WERI-Rb-1 (cell line): ENCODE data around the gene ANO1.

Experiments used
- DNase-seq: peaks from one replicate; pipeline ENCODE4 v3.0.0-alpha.2; 2020
- H3K27ac ChIP-seq: fragments of 250-450 bp; sonication (Bioruptor Pico); 2 replicates; pipeline ENCODE4 v1.5.1; 2020; ENCODE audit warnings: mild to moderate bottlenecking, moderate library complexity
- H3K27me3 ChIP-seq: fragments of 250-450 bp; sonication (Bioruptor Pico); 2 replicates; pipeline ENCODE4 v1.5.1; 2021; ENCODE audit warnings: mild to moderate bottlenecking, low read depth, moderate library complexity; ENCODE audit not compliant: insufficient read depth, severe bottlenecking
- H3K36me3 ChIP-seq: fragments of 250-450 bp; sonication (Bioruptor Pico); 2 replicates; pipeline ENCODE4 v1.5.1; 2020; ENCODE audit warnings: mild to moderate bottlenecking, moderate library complexity
- H3K4me3 ChIP-seq: 2 replicates; pipeline ENCODE4 v1.5.1; 2011; ENCODE audit warnings: low read depth, mild to moderate bottlenecking, control low read depth, low read length
- H3K9me3 ChIP-seq: fragments of 250-450 bp; sonication (Bioruptor Pico); 2 replicates; pipeline ENCODE4 v1.5.1; 2021; ENCODE audit warnings: mild to moderate bottlenecking, moderate library complexity; ENCODE audit not compliant: severe bottlenecking
- CTCF ChIP-seq: IDR thresholded peaks from 2 replicates; pipeline ENCODE4 v1.5.1; 2011; ENCODE audit warnings: low read depth, mild to moderate bottlenecking, control low read depth, inconsistent platforms, low read length

ANO1 gene

GRCh38 chr11:70038034-70038834, 39.9 kb upstream of the ANO1 start:
- Histone ChIP-seq H3K4me3 (no peak overlapping the region), H3K27ac (no peak overlapping the region), H3K27me3 (no peaks in the 10 kb centered on the region), H3K9me3 (peaks cover 9% of the 10 kb centered on the region), H3K36me3 (no peaks in the 10 kb centered on the region)
- no peak for DNase-seq
- TF ChIP-seq CTCF: no peak

GRCh38 chr11:70040452-70040851, 37.7 kb upstream of the ANO1 start:
- H3K4me3 ChIP-seq: no peak overlapping the region
- H3K27me3 ChIP-seq: no peaks in the 10 kb centered on the region
- DNase-seq: no peak
- H3K9me3 ChIP-seq: peaks cover 15% of the 10 kb centered on the region
- no peaks in the 10 kb centered on the region for H3K36me3 ChIP-seq
- no peak overlapping the region for H3K27ac ChIP-seq
- no peak for TF ChIP-seq CTCF

GRCh38 chr11:70040869-70041501, 37.1 kb upstream of the ANO1 start:
- Histone ChIP-seq H3K27ac (no peak overlapping the region), H3K27me3 (no peaks in the 10 kb centered on the region), H3K36me3 (no peaks in the 10 kb centered on the region), H3K9me3 (peaks cover 15% of the 10 kb centered on the region), H3K4me3 (no peak overlapping the region)
- no peak for TF ChIP-seq CTCF
- no peak for DNase-seq

GRCh38 chr11:70043482-70043881, 34.6 kb upstream of the ANO1 start:
- DNase-seq: no peak
- Histone ChIP-seq H3K9me3 (peaks cover 15% of the 10 kb centered on the region), H3K27ac (no peak overlapping the region), H3K4me3 (no peak overlapping the region), H3K36me3 (no peaks in the 10 kb centered on the region), H3K27me3 (no peaks in the 10 kb centered on the region)
- no peak for TF ChIP-seq CTCF

- Histone ChIP-seq H3K4me3 (no peak overlapping the region), H3K27ac (no peak overlapping the region), H3K27me3 (no peaks in the 10 kb centered on the region), H3K9me3 (peaks cover 11% of the 10 kb centered on the region), H3K36me3 (no peaks in the 10 kb centered on the region)
- TF ChIP-seq CTCF: no peak
- no peak for DNase-seq
These were observed 32.0 kb upstream of the ANO1 start for GRCh38 chr11:70046089-70046488.
